DND-41 (cell line): ENCODE measurements around the gene LAMB1.

ENCODE experiments used
- ATAC-seq: fragments of 200-7000 bp; cut with Tn5 transposase; 3 replicates; pipeline ENCODE4 v1.9.1; 2021; ENCODE audit warnings: low read depth; ENCODE audit not compliant: insufficient read depth
- DNase-seq: peaks from one replicate; pipeline ENCODE4 v3.0.0-alpha.2; 2020
- H2AFZ ChIP-seq: 2 replicates; pipeline ENCODE4 v1.6.0; 2012; ENCODE audit warnings: low read depth, low read length
- H3K27ac ChIP-seq: 2 replicates; pipeline ENCODE4 v1.5.1; 2012; ENCODE audit warnings: low read length, inconsistent platforms
- H3K27me3 ChIP-seq: fragments of 200-600 bp; sonication (generic); 2 replicates; pipeline ENCODE4 v1.6.0; 2012; ENCODE audit warnings: low read length, mild to moderate bottlenecking, inconsistent platforms; ENCODE audit not compliant: insufficient read depth, poor library complexity
- H3K36me3 ChIP-seq: 2 replicates; pipeline ENCODE4 v1.5.1; 2012; ENCODE audit warnings: low read length, inconsistent platforms; ENCODE audit not compliant: insufficient read depth
- H3K4me1 ChIP-seq: 2 replicates; pipeline ENCODE4 v1.5.1; 2012; ENCODE audit warnings: mild to moderate bottlenecking, low read length; ENCODE audit not compliant: insufficient read depth
- H3K4me2 ChIP-seq: 2 replicates; pipeline ENCODE4 v1.6.0; 2012; ENCODE audit warnings: mild to moderate bottlenecking, moderate library complexity, low read length, inconsistent platforms; ENCODE audit not compliant: insufficient read depth
- H3K4me3 ChIP-seq, 2 experiments: fragments of 200-600 bp in 1 of 2; shearing (Covaris generic) in 1 of 2; 2 replicates each; pipeline ENCODE4 v1.5.1; 2012 to 2016; ENCODE audit warnings: inconsistent platforms in 2 of 2, low read length in 2 of 2, mild to moderate bottlenecking in 2 of 2, low read depth in 1 of 2, moderate library complexity in 1 of 2
- H3K79me2 ChIP-seq: 2 replicates; pipeline ENCODE4 v1.6.0; 2012; ENCODE audit warnings: low read length, inconsistent platforms; ENCODE audit not compliant: insufficient read depth
- H3K9ac ChIP-seq: 2 replicates; pipeline ENCODE4 v1.6.0; 2012; ENCODE audit warnings: low read depth, mild to moderate bottlenecking, inconsistent platforms, low read length, moderate library complexity
- H3K9me3 ChIP-seq: 2 replicates; pipeline ENCODE4 v1.5.1; 2012; ENCODE audit warnings: low read length, moderate library complexity, mild to moderate bottlenecking, inconsistent platforms; ENCODE audit not compliant: insufficient read depth, severe bottlenecking
- H4K20me1 ChIP-seq: 2 replicates; pipeline ENCODE4 v1.6.0; 2012; ENCODE audit warnings: low read length; ENCODE audit not compliant: insufficient read depth
- CTCF ChIP-seq: IDR thresholded peaks from 2 replicates; pipeline ENCODE4 v1.5.1; 2012; ENCODE audit warnings: borderline replicate concordance, low read length, moderate library complexity, mild to moderate bottlenecking; ENCODE audit not compliant: poor library complexity, severe bottlenecking; ENCODE audit errors: extremely low read depth
- EZH2 ChIP-seq: IDR thresholded peaks from 3 replicates; pipeline ENCODE4 v1.6.1; 2012; ENCODE audit warnings: borderline replicate concordance, low read depth, mild to moderate bottlenecking, moderate library complexity, low read length, inconsistent platforms; ENCODE audit not compliant: severe bottlenecking

Gene LAMB1

DNA sequence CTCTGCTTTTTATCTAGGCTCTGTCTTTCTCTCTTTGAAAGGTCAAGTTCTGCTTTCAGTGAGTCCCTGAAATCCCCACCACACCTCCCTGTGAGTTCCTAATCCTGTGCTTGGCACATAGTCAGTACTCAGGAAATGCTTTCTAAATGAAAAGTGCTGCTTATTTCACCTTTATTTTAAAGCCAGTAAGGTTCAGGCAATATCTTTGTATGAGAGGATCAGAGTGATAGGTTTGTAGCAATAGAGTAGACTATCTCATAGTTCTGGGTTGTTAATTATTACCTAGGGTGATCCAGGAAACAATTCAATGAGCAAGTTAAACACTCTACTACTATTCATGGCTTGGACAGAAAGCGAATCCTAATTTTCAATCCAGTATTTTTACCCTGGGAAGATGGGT is 7.4 kb upstream of the LAMB1 start:
- Histone ChIP-seq H3K9ac (no peak overlapping the region), H3K4me3 (no peak overlapping the region), H3K27me3 (peaks cover 3% of the 10 kb centered on the region), H2AFZ (no peak overlapping the region), H4K20me1 (no peaks in the 10 kb centered on the region), H3K79me2 (no peaks in the 10 kb centered on the region), H3K4me1 (no peaks in the 10 kb centered on the region), H3K9me3 (no peaks in the 10 kb centered on the region), H3K27ac (no peak overlapping the region), H3K4me2 (no peak overlapping the region), H3K36me3 (no peaks in the 10 kb centered on the region)
- TF ChIP-seq EZH2 = no peak
- TF ChIP-seq CTCF = no peak
- ATAC-seq (no peak), DNase-seq (no peak)

DNA sequence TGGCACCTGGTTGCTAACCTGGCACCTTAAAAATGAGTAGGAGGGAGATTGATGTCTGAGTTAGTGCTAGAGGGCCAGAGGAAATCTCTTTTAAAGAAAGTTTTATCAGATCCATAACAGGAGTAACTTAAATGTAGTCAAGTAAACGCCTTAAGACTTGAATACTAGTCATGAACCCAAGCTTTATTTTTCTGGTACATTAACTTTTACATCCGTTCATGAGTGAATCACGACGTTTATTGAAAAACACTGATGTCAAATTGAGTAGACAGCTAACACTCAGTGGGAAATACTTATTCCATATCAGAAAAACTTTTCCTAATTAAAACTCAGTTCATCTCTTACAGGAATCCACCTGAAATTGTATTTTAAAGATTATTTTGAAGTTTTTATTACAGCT is 6.9 kb upstream of the LAMB1 start:
- DNase-seq (no peak), ATAC-seq (no peak)
- Histone ChIP-seq H3K4me2 (no peak overlapping the region), H3K4me1 (no peaks in the 10 kb centered on the region), H3K27me3 (peaks cover 6% of the 10 kb centered on the region), H2AFZ (no peak overlapping the region), H3K4me3 (no peak overlapping the region), H3K9ac (no peak overlapping the region), H3K27ac (no peak overlapping the region), H3K79me2 (no peaks in the 10 kb centered on the region), H4K20me1 (no peaks in the 10 kb centered on the region), H3K36me3 (no peaks in the 10 kb centered on the region), H3K9me3 (no peaks in the 10 kb centered on the region)
- TF ChIP-seq EZH2 (no peak), CTCF (no peak)

- Histone ChIP-seq H3K4me3 (no peak overlapping the region), H3K36me3 (no peaks in the 10 kb centered on the region), H3K79me2 (no peaks in the 10 kb centered on the region), H3K27ac (no peak overlapping the region), H3K4me2 (no peak overlapping the region), H3K9ac (no peak overlapping the region), H3K9me3 (no peaks in the 10 kb centered on the region), H3K27me3 (peaks cover 10% of the 10 kb centered on the region), H4K20me1 (no peaks in the 10 kb centered on the region), H3K4me1 (no peaks in the 10 kb centered on the region), H2AFZ (no peak overlapping the region)
- ATAC-seq (no peak), DNase-seq (no peak)
- TF ChIP-seq CTCF (no peak), EZH2 (no peak)
Measured at GRCh38 chr7:108008827-108009226, 5.9 kb upstream of the LAMB1 start.

- Histone ChIP-seq H4K20me1 (no peaks in the 10 kb centered on the region), H3K27me3 (peaks cover 10% of the 10 kb centered on the region), H3K9ac (no peak overlapping the region), H3K4me3 (no peak overlapping the region), H3K9me3 (no peaks in the 10 kb centered on the region), H3K79me2 (no peaks in the 10 kb centered on the region), H3K36me3 (no peaks in the 10 kb centered on the region), H3K27ac (no peak overlapping the region), H3K4me2 (no peak overlapping the region), H2AFZ (no peak overlapping the region), H3K4me1 (no peaks in the 10 kb centered on the region)
- TF ChIP-seq EZH2 (no peak), CTCF (no peak)
- DNase-seq (no peak), ATAC-seq (no peak)
Measured at GRCh38 chr7:108008240-108008639, 5.3 kb upstream of the LAMB1 start.
